Glutamatergic neuron (in vitro differentiated cells): Measurements from ENCODE around the gene EXD1. TPM values are rescaled to one million over a fixed set of nuclear protein-coding genes. Genes with fewer than 3 reads are reported as not detected.

ENCODE experiments used
- DNase-seq: peaks from one replicate; pipeline ENCODE4 v3.0.0; 2022
- H3K27ac Mint-ChIP-seq: one replicate; pipeline ENCODE4 v1.8.0; 2020; ENCODE audit warnings: mild to moderate bottlenecking, mixed read lengths, inconsistent platforms; ENCODE audit not compliant: unreplicated experiment
- H3K27me3 Mint-ChIP-seq: one replicate; pipeline ENCODE4 v1.8.0; 2020; ENCODE audit warnings: mild to moderate bottlenecking, moderate library complexity, mixed read lengths, inconsistent platforms; ENCODE audit not compliant: unreplicated experiment
- H3K36me3 Mint-ChIP-seq: one replicate; pipeline ENCODE4 v1.8.0; 2020; ENCODE audit warnings: mild to moderate bottlenecking, mixed read lengths, inconsistent platforms; ENCODE audit not compliant: unreplicated experiment
- H3K4me1 Mint-ChIP-seq: one replicate; pipeline ENCODE4 v1.8.0; 2020; ENCODE audit warnings: mild to moderate bottlenecking, low read depth, mixed read lengths, inconsistent platforms; ENCODE audit not compliant: unreplicated experiment
- H3K4me3 Mint-ChIP-seq: one replicate; pipeline ENCODE4 v1.8.0; 2020; ENCODE audit warnings: mild to moderate bottlenecking, mixed read lengths, inconsistent platforms; ENCODE audit not compliant: unreplicated experiment
- H3K9me3 Mint-ChIP-seq: one replicate; pipeline ENCODE4 v1.8.0; 2020; ENCODE audit warnings: mild to moderate bottlenecking, moderate library complexity, mixed read lengths, inconsistent platforms; ENCODE audit not compliant: unreplicated experiment
- CTCF ChIP-seq: fragments of 200-600 bp; sonication (generic); IDR thresholded peaks from one replicate; pipeline ENCODE4 v1.5.0; 2021; ENCODE audit not compliant: partially characterized antibody, unreplicated experiment
- total RNA-seq: library from RNA; stranded (reverse); fragmentation: NEBNext Ultra II Directional; extraction: Animal tissue kit (Norgen Biotek cat#: 25700); gene quantifications from one replicate; pipeline ENCODE4 v1.2.1, GENCODE V29; 2021; ENCODE audit not compliant: unreplicated experiment

Gene EXD1
- total RNA-seq, 1 donor from 2014 or later: not detected

GRCh38 chr15:41183581-41183980 lies 47.0 kb downstream of the EXD1 start:
- Mint-ChIP-seq H3K4me3 (no peak overlapping the region), H3K27me3 (no peaks in the 10 kb centered on the region), H3K9me3 (no peaks in the 10 kb centered on the region), H3K36me3 (no peaks in the 10 kb centered on the region), H3K27ac (no peak overlapping the region), H3K4me1 (no peaks in the 10 kb centered on the region)
- TF ChIP-seq CTCF: no peak
- no peak for DNase-seq

DNA sequence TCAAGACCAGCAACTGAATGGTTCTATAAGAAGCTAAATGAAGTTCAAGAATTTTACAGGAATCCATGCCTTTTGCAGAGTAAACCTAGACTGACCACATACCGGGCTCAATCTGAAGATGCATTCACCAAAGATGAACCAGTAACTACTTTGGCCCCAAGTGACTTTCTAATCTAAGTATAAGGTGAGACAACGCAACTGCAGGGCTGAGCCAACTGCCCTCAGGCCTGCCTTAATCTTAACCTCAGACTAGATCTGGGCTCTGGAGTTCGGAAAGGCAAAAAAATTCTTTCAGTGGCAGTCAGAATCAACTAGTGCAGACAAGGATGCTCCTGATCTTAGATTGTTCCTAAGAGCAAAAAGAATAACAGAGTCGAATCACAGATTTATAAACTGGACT lies 48.3 kb downstream of the EXD1 start:
- Mint-ChIP-seq H3K9me3 (no peaks in the 10 kb centered on the region), H3K4me3 (no peak overlapping the region), H3K4me1 (no peaks in the 10 kb centered on the region), H3K27me3 (no peaks in the 10 kb centered on the region), H3K36me3 (no peaks in the 10 kb centered on the region), H3K27ac (no peak overlapping the region)
- TF ChIP-seq CTCF: no peak
- DNase-seq: no peak

- Mint-ChIP-seq H3K4me3 (no peak overlapping the region), H3K4me1 (no peaks in the 10 kb centered on the region), H3K36me3 (no peaks in the 10 kb centered on the region), H3K27ac (no peak overlapping the region), H3K27me3 (no peaks in the 10 kb centered on the region), H3K9me3 (no peaks in the 10 kb centered on the region)
- no peak for TF ChIP-seq CTCF
- no peak for DNase-seq
These were observed 50.3 kb downstream of the EXD1 start for GRCh38 chr15:41180206-41180789.

DNA sequence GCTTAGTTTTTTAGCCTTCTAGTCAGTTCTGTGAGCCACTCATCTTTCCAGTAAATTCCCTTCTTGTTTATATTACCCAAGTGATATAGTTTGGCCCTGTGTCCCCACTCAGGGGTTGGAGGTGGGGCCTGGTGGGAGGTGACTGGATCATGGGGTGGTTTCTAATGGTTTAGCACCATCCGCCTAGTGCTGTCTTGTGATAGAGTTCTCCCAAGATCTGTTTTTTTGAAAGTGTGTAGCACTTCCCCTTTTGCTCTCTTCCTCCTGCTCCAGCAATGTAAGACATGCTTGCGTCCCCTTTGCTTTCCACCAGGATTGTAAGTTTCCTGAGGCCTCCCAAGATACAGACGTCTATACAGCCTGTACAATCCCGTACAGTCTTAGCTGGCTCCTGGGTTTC lies 60.8 kb downstream of the EXD1 start:
- no peak for TF ChIP-seq CTCF
- Mint-ChIP-seq H3K36me3 (no peaks in the 10 kb centered on the region), H3K9me3 (no peaks in the 10 kb centered on the region), H3K27me3 (peaks cover 2% of the 10 kb centered on the region), H3K27ac (no peak overlapping the region), H3K4me1 (no peaks in the 10 kb centered on the region), H3K4me3 (no peak overlapping the region)
- no peak for DNase-seq

GRCh38 chr15:41169086-41169485 lies 61.5 kb downstream of the EXD1 start:
- Mint-ChIP-seq H3K27me3 (peaks cover 2% of the 10 kb centered on the region), H3K9me3 (no peaks in the 10 kb centered on the region), H3K4me3 (no peak overlapping the region), H3K27ac (no peak overlapping the region), H3K4me1 (no peaks in the 10 kb centered on the region), H3K36me3 (no peaks in the 10 kb centered on the region)
- no peak for TF ChIP-seq CTCF
- no peak for DNase-seq
